Measurements from ENCODE around the gene MEI1.

The MEI1 gene

GRCh38 chr22:41827671-41828070 is 128.4 kb downstream of the MEI1 start:
- no peak for DNase-seq (ENCODE audit: low read depth, low spot score)
- TF ChIP-seq YY1 (IDR thresholded peaks at IDR 0.05; ENCODE audit: insufficient read depth, insufficient read length) (no peak), ZNF274 (IDR thresholded peaks at IDR 0.05; ENCODE audit: low read depth, low read length) (no peak), SUZ12 (IDR thresholded peaks at IDR 0.05; ENCODE audit: extremely low read depth, insufficient read depth, insufficient read length) (no peak)
- Histone ChIP-seq H3K9ac (ENCODE audit: insufficient read length, low read depth) (no peak overlapping the region), H3K9me3 (ENCODE audit: insufficient read depth, low read length) (peaks cover 7% of the 10 kb centered on the region; the same call in 1 of the 2 replicates), H3K4me3 (ENCODE audit: insufficient read length, low read depth) (no peak overlapping the region), H3K36me3 (ENCODE audit: insufficient read depth, insufficient read length, low read length) (peaks cover 11% of the 10 kb centered on the region), H3K4me1 (ENCODE audit: insufficient read depth, insufficient read length) (peaks cover 24% of the 10 kb centered on the region), H3K27me3 (ENCODE audit: insufficient read depth, insufficient read length) (no peaks in the 10 kb centered on the region)

GRCh38 chr22:41828516-41828915 is 129.2 kb downstream of the MEI1 start:
- H3K4me1 ChIP-seq (ENCODE audit: insufficient read depth, insufficient read length), result peaks cover 24% of the 10 kb centered on the region
- peaks cover 11% of the 10 kb centered on the region for H3K36me3 ChIP-seq (ENCODE audit: insufficient read depth, insufficient read length, low read length)
- H3K4me3 ChIP-seq (ENCODE audit: insufficient read length, low read depth), result no peak overlapping the region
- TF ChIP-seq YY1 (IDR thresholded peaks at IDR 0.05; ENCODE audit: insufficient read depth, insufficient read length) (no peak), ZNF274 (IDR thresholded peaks at IDR 0.05; ENCODE audit: low read depth, low read length) (no peak), SUZ12 (IDR thresholded peaks at IDR 0.05; ENCODE audit: extremely low read depth, insufficient read depth, insufficient read length) (no peak)
- H3K9ac ChIP-seq (ENCODE audit: insufficient read length, low read depth), result no peak overlapping the region
- H3K27me3 ChIP-seq (ENCODE audit: insufficient read depth, insufficient read length), result no peaks in the 10 kb centered on the region
- H3K9me3 ChIP-seq (ENCODE audit: insufficient read depth, low read length), result peaks cover 7% of the 10 kb centered on the region; the same call in 1 of the 2 replicates
- DNase-seq (ENCODE audit: low read depth, low spot score), result no peak

DNA sequence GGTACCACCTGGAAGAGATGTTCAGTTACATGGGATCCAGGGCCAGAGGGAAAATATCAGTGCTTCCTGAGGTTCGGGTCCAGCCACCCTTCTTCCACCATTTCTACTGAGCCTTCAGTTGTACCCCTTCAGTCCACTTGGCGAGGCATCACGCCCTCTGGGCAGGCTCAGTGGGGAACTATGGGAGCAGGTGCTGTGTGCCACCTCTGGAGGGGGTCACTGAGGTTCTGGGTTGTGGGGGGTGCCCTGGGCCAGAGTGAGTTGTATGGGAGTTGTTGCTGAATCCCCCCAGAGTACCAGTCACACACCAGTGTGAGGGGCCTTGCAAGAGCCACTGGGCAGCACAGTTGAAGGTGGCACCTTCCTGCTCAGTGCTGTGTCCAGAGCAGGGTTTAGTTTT is 130.9 kb downstream of the MEI1 start:
- no peak overlapping the region for H3K9ac ChIP-seq (ENCODE audit: insufficient read length, low read depth)
- TF ChIP-seq SUZ12 (IDR thresholded peaks at IDR 0.05; ENCODE audit: extremely low read depth, insufficient read depth, insufficient read length) (no peak), ZNF274 (IDR thresholded peaks at IDR 0.05; ENCODE audit: low read depth, low read length) (no peak), YY1 (IDR thresholded peaks at IDR 0.05; ENCODE audit: insufficient read depth, insufficient read length) (no peak)
- H3K9me3 ChIP-seq (ENCODE audit: insufficient read depth, low read length), result peaks cover 7% of the 10 kb centered on the region; the same call in 1 of the 2 replicates
- no peaks in the 10 kb centered on the region for H3K27me3 ChIP-seq (ENCODE audit: insufficient read depth, insufficient read length)
- no peak overlapping the region for H3K4me3 ChIP-seq (ENCODE audit: insufficient read length, low read depth)
- H3K36me3 ChIP-seq (ENCODE audit: insufficient read depth, insufficient read length, low read length), result peaks cover 15% of the 10 kb centered on the region
- H3K4me1 ChIP-seq (ENCODE audit: insufficient read depth, insufficient read length), result peaks cover 17% of the 10 kb centered on the region
- DNase-seq (ENCODE audit: low read depth, low spot score), result no peak

GRCh38 chr22:41831383-41831782 is 132.1 kb downstream of the MEI1 start:
- TF ChIP-seq SUZ12 (IDR thresholded peaks at IDR 0.05; ENCODE audit: extremely low read depth, insufficient read depth, insufficient read length) (no peak), YY1 (IDR thresholded peaks at IDR 0.05; ENCODE audit: insufficient read depth, insufficient read length) (no peak), ZNF274 (IDR thresholded peaks at IDR 0.05; ENCODE audit: low read depth, low read length) (no peak)
- Histone ChIP-seq H3K4me1 (ENCODE audit: insufficient read depth, insufficient read length) (peaks cover 10% of the 10 kb centered on the region), H3K4me3 (ENCODE audit: insufficient read length, low read depth) (no peak overlapping the region), H3K9me3 (ENCODE audit: insufficient read depth, low read length) (peaks cover 7% of the 10 kb centered on the region; the same call in 1 of the 2 replicates), H3K27me3 (ENCODE audit: insufficient read depth, insufficient read length) (no peaks in the 10 kb centered on the region), H3K9ac (ENCODE audit: insufficient read length, low read depth) (no peak overlapping the region), H3K36me3 (ENCODE audit: insufficient read depth, insufficient read length, low read length) (peaks cover 17% of the 10 kb centered on the region)
- DNase-seq (ENCODE audit: low read depth, low spot score), result no peak

DNA sequence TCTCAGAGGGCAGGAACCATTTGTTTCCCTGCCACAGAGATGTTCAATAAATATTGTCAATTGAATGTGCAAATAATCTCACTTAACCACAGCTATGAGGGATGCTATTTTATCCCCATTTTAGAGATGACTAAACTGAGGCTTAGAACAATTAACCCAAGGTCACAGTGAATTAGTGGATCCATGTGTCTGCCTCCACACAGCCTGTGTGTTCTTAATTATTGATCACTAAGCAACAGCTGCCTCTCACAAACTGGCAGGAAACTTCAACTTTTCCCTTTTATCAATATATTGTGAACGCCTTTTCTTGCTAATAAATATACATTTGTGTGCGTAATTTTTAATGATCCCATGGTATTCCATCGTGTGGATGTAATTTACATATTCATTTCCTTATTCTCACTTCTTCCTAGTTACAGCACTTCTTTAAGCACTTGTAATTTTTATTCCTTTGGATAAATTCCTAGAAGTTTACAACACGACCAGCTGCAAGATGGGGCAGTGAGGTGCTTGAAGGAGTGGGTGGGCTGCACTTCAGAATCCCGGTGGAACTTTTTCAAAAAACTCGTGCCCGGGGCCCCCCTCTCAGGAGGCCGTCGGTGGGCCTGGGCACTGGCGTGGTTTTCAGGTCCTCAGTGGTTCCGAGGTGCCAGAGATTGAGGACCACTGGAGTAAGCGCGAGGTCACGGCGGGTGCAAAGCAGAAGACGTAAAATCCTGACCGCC is 132.7 kb downstream of the MEI1 start:
- DNase-seq (ENCODE audit: low read depth, low spot score), result no peak
- Histone ChIP-seq H3K36me3 (ENCODE audit: insufficient read depth, insufficient read length, low read length) (peaks cover 21% of the 10 kb centered on the region), H3K9ac (ENCODE audit: insufficient read length, low read depth) (peak overlapping the region; percentile 85), H3K4me3 (ENCODE audit: insufficient read length, low read depth) (peak overlapping the region; percentile 39), H3K9me3 (ENCODE audit: insufficient read depth, low read length) (peaks cover 7% of the 10 kb centered on the region; the same call in 1 of the 2 replicates), H3K27me3 (ENCODE audit: insufficient read depth, insufficient read length) (no peaks in the 10 kb centered on the region), H3K4me1 (ENCODE audit: insufficient read depth, insufficient read length) (peaks cover 4% of the 10 kb centered on the region)
- TF ChIP-seq SUZ12 (IDR thresholded peaks at IDR 0.05; ENCODE audit: extremely low read depth, insufficient read depth, insufficient read length) (no peak), ZNF274 (IDR thresholded peaks at IDR 0.05; ENCODE audit: low read depth, low read length) (no peak)

DNA sequence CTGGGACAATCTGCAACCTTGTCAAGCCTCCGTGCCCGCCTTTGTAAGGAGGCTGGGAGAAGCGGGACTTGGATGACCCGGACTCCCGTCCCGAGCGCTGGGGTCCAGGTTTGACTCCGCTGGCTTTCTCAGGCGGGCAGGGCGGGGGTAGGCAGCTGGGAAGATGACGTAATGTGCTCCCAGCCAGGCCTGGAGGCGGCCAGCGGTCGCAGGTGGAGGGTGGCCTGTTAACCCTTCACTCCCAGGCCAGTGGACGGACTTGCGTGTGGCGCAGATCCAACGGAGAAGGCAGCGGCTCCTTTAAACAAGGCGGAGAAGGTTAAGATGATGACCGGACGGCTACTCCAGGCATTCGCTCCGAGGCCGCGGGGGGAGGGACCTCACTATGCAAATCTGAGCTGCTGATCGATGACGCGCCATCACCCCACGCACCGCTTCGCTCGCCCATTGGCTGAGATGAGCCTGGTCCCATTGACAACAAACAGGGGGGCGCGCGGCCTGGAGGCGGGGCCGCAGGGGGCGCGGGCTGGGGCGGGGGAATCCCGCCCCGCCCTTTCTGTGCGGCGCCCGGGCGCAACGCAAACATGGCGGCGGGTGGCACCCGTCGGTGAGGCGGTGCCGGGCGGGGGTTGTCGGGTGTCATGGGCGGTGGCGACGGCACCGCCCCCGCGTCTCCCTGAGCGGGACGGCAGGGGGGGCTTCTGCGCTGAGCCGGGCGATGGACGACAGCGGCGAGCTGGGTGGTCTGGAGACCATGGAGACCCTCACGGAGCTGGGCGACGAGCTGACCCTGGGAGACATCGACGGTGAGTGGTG is 133.5 kb downstream of the MEI1 start, which contains the start of gene SREBF2:
SREBF2 (plus strand) TSS at position 553 of the 816 bp plus-strand sequence; CDS start at position 719, 166 bp downstream.
- H3K9ac ChIP-seq (ENCODE audit: insufficient read length, low read depth), result peak within 1 kb of the TSS; percentile 98
- no peaks in the 10 kb centered on the region for H3K27me3 ChIP-seq (ENCODE audit: insufficient read depth, insufficient read length)
- peak within 1 kb of the TSS; percentile 87 for H3K4me3 ChIP-seq (ENCODE audit: insufficient read length, low read depth)
- peaks cover 22% of the 10 kb centered on the region for H3K36me3 ChIP-seq (ENCODE audit: insufficient read depth, insufficient read length, low read length)
- TF ChIP-seq SUZ12 (IDR thresholded peaks at IDR 0.05; ENCODE audit: extremely low read depth, insufficient read depth, insufficient read length) (no peak), YY1 (IDR thresholded peaks at IDR 0.05; ENCODE audit: insufficient read depth, insufficient read length) (peak; percentile 61)
- H3K9me3 ChIP-seq (ENCODE audit: insufficient read depth, low read length), result peaks cover 7% of the 10 kb centered on the region; the same call in 1 of the 2 replicates
- peak; percentile 96 for DNase-seq (ENCODE audit: low read depth, low spot score)
- peaks cover 2% of the 10 kb centered on the region for H3K4me1 ChIP-seq (ENCODE audit: insufficient read depth, insufficient read length)
